ENCODE results near the gene HSFY1.
"Not testable (repeated sequence)": the region's sequence is repeated elsewhere in the genome, so short reads cannot be mapped to it uniquely, and the experiment has no call there.

DNA sequence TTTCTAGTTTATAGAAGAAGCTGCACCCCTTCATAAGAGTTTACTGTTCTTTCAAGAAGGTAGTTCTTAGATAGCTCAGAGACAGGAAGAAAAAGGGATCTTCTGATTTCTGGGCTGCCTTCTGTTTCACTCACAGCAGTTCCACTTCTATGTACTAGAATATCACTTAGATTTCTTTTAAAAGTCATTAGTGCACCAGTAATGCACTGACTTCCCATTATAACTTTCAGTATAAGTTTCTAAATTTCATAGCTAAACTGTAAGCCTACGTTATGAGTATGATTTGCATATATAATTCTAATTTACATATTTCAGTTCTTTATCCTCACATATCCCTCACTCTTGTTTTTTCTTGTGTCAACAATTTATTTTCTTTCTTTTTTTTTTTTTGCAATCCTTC is 7.6 kb upstream of the HSFY1 start:
- TF ChIP-seq, protein P1, sequence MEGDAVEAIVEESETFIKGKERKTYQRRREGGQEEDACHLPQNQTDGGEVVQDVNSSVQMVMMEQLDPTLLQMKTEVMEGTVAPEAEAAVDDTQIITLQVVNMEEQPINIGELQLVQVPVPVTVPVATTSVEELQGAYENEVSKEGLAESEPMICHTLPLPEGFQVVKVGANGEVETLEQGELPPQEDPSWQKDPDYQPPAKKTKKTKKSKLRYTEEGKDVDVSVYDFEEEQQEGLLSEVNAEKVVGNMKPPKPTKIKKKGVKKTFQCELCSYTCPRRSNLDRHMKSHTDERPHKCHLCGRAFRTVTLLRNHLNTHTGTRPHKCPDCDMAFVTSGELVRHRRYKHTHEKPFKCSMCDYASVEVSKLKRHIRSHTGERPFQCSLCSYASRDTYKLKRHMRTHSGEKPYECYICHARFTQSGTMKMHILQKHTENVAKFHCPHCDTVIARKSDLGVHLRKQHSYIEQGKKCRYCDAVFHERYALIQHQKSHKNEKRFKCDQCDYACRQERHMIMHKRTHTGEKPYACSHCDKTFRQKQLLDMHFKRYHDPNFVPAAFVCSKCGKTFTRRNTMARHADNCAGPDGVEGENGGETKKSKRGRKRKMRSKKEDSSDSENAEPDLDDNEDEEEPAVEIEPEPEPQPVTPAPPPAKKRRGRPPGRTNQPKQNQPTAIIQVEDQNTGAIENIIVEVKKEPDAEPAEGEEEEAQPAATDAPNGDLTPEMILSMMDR (IDR thresholded peaks at IDR 0.05): not testable (repeated sequence)
- not testable (repeated sequence) for TF ChIP-seq POLR2A (IDR thresholded peaks at IDR 0.05)
